HG02970 (cell line): ENCODE data around the gene BACH1.

Experiments used
- ATAC-seq: cut with Tn5 transposase; IDR thresholded peaks from one replicate; pipeline ENCODE4 v1.9.1; 2021; ENCODE audit warnings: mild to moderate bottlenecking, moderate library complexity, moderate number of reproducible peaks; ENCODE audit not compliant: unreplicated experiment, low FRiP score

BACH1 gene

GRCh38 chr21:29312981-29313380 is 14.3 kb downstream of the BACH1 start:
- ATAC-seq = no peak

GRCh38 chr21:29313662-29314408 is 15.1 kb downstream of the BACH1 start:
- no peak for ATAC-seq

DNA sequence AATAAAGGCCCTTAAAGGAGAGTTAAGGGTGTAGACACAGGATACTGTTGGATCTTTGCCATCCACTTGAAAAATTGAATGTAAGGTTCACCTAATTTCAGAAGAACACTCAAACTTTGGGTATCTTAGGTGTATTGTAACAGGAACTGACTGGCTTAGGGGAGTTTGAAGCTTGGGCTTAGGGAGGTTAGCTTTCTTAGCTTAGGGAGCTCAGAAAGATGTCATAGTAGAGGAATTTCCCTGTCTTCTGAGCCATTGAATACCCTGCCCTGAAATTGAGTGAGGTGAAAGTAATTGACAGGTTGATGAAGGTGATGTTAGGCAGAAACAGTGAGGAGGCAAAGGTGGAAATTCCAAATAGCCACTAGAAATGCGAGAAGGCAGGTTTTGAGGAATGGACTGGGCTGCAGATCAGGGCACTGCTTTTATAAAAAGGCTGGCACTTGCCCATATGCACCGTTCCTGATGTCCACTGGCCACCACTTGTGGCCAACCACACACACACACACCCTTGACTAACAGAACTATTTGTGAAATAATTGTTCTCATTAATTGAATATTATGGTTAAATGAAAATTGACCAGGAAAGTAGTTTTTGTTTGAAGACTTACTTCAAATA is 16.5 kb downstream of the BACH1 start:
- no peak for ATAC-seq

- no peak for ATAC-seq
These were observed 17.5 kb downstream of the BACH1 start for GRCh38 chr21:29316029-29316742.

DNA sequence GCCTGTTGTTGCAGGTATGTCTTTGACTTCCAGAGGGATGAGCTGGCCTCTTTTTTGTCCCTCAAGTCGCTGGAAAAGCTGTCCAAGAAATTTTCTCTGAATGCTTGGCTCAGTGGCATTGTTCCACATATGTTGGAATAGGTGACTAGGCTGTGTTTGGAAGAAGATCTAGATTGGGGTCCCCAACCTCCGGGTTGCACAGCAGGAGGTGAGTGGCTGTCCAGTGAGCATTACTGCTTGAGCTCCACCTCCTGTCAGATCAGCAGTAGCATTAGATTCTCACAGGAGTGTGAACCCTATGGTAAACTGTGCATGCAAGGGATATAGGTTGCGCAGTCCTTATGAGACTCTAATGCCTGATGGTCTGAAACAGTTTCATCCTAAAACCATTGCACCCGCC is 18.1 kb downstream of the BACH1 start:
- ATAC-seq = no peak

DNA sequence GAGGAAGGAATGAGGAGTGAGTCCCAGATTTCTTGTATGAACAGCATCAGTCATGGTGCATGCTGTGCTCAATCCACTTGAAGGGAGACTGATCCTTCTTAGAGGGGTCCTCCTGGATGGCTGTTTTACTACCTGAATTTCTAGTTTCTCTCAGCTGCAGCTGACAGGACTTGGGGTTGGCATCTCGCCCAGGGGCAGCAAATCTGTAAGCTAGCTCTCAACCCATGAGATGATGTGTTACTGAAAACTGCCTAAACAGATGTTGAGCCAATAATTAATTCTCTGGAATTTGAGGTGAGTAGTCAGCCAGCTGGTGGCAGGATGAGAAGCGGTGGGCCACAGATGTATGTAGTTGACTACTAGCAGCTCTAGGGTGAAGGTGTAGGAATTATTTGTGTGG is 19.6 kb downstream of the BACH1 start:
- no peak for ATAC-seq

GRCh38 chr21:29320031-29320430 is 21.3 kb downstream of the BACH1 start:
- no peak for ATAC-seq

DNA sequence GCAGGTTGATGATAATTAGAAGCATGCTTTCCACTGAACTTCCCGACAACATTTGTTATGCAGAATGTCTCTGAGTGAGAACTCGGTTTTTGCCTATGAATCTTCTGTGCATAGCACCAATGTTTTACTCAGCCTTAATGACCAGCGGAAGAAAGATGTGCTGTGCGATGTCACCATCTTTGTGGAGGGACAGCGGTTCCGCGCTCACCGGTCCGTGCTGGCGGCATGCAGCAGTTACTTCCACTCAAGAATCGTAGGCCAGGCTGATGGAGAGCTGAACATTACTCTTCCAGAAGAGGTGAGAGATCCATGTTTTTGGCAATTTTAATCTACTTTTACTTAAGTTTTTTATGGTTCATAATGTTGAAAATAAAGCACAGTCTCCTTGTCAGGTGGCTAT is 22.5 kb downstream of the BACH1 start:
- ATAC-seq = no peak

GRCh38 chr21:29321932-29322928 is 23.5 kb downstream of the BACH1 start:
- ATAC-seq = no peak

DNA sequence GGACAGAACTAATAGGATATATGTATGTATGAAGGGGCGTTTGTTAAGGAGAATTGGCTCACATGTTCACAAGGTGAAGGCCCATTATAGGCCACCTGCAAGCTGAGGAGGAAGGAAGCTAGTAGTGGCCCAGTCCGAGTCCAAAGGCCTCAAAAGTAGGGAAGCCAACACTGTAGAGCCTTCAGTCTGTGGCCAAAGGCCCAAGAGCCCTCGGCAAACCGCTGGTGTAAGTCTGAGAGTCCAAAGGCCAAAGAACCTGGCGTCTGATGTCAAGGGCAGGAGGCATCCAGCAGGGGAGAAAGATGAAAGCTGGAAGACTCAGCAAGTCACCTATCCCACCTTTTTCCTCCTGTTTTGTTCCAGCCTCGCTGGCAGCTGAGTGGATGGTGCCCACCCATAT is 24.5 kb downstream of the BACH1 start:
- no peak for ATAC-seq

- ATAC-seq = no peak
These were observed 28.3 kb downstream of the BACH1 start for GRCh38 chr21:29326914-29327554.

- ATAC-seq = no peak
These were observed 30.7 kb downstream of the BACH1 start for GRCh38 chr21:29329406-29329805.

DNA sequence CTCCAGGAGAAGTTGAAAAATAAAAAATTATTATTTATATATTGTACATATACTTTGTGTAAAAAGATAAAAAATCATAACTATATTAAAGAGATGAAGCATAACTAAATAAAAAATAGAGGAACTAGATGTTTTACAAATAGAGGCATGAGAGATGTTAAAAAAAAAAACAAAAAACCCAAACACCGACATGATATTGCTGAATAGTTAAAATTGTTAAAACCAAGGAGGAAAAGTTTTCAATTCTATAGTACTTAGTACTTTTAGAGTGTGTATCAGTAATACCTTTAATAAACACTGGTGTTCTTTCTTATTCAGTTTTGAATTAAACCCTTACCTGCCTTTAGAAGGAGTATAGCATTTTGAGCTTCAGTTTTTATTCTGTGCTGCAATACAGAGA is 32.1 kb downstream of the BACH1 start:
- no peak for ATAC-seq

- ATAC-seq = no peak
These were observed 34.0 kb downstream of the BACH1 start for GRCh38 chr21:29332461-29333362.

DNA sequence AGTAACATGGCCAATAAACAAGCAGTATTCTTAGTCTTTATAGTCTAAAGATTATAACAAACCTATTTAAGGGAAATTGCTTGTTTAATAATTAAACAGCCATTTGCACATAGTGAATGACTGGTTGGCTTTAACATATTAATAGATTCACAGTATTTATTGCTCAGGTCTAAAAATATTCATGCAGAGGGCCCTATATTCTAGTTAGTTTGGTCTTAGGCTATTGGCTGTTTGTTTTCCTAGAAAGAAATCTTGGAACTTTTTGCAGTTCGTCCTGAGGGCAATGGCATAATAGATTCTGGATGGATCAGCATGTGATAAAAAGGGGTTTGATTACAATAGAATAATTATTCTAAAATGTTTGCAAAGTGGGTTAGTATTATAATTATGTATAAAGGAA is 34.7 kb downstream of the BACH1 start:
- ATAC-seq = no peak

- ATAC-seq = no peak
These were observed 36.2 kb downstream of the BACH1 start for GRCh38 chr21:29334717-29335428.

GRCh38 chr21:29335720-29336119 is 37.0 kb downstream of the BACH1 start:
- ATAC-seq = no peak

GRCh38 chr21:29338256-29338655 is 39.5 kb downstream of the BACH1 start:
- ATAC-seq = no peak
